GM12891 (cell line): Measurements from ENCODE around the gene FEM1C.

ENCODE experiments used
- POLR2AphosphoS5 ChIP-seq: IDR thresholded peaks from 2 replicates; pipeline ENCODE4 v1.6.1; 2011; ENCODE audit warnings: low read depth, low read length, control low read depth
- POU2F2 ChIP-seq: IDR thresholded peaks from 2 replicates; pipeline ENCODE4 v1.6.1; 2011; ENCODE audit warnings: low read depth, mild to moderate bottlenecking, control low read depth, low read length, moderate library complexity

GRCh38 chr5:115571441-115571878 is 26.9 kb upstream of the FEM1C start:
- no peak for TF ChIP-seq POU2F2
- TF ChIP-seq POLR2AphosphoS5: no peak
